ENCODE data around the gene KIRREL1.

DNA sequence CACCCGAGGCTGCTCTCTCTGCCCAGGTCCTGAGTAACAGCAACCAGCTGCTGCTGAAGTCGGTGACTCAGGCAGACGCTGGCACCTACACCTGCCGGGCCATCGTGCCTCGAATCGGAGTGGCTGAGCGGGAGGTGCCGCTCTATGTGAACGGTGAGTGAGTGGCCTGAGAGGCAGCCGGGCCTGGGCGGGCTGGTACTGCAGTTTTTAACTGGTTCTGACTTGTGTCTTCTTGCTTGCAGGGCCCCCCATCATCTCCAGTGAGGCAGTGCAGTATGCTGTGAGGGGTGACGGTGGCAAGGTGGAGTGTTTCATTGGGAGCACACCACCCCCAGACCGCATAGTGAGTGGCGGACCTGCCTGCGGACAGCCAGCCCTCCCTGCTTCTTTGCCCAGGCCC is 96.0 kb downstream of the KIRREL1 start:
- TF ChIP-seq, protein P1, sequence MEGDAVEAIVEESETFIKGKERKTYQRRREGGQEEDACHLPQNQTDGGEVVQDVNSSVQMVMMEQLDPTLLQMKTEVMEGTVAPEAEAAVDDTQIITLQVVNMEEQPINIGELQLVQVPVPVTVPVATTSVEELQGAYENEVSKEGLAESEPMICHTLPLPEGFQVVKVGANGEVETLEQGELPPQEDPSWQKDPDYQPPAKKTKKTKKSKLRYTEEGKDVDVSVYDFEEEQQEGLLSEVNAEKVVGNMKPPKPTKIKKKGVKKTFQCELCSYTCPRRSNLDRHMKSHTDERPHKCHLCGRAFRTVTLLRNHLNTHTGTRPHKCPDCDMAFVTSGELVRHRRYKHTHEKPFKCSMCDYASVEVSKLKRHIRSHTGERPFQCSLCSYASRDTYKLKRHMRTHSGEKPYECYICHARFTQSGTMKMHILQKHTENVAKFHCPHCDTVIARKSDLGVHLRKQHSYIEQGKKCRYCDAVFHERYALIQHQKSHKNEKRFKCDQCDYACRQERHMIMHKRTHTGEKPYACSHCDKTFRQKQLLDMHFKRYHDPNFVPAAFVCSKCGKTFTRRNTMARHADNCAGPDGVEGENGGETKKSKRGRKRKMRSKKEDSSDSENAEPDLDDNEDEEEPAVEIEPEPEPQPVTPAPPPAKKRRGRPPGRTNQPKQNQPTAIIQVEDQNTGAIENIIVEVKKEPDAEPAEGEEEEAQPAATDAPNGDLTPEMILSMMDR (IDR thresholded peaks at IDR 0.05; ENCODE audit: poor library complexity, severe bottlenecking) = no peak
- no peak for TF ChIP-seq TAF1 (IDR thresholded peaks at IDR 0.05; ENCODE audit: low read depth)
- TF ChIP-seq EP300 (conservative IDR thresholded peaks at IDR 0.05; ENCODE audit: poor library complexity, severe bottlenecking) = no peak
- TF ChIP-seq RAD21 (conservative IDR thresholded peaks at IDR 0.05) = no peak
- TF ChIP-seq POLR2AphosphoS5 (IDR thresholded peaks at IDR 0.05) = no peak

Data from neural cell (in vitro differentiated cells).